Measurements from ENCODE around the gene UBE2O. TPM values are rescaled to one million over a fixed set of nuclear protein-coding genes. Genes with fewer than 3 reads are reported as not detected.

The UBE2O gene
- total RNA-seq, 1 experiment from 2014 or later: 52.6 TPM

DNA sequence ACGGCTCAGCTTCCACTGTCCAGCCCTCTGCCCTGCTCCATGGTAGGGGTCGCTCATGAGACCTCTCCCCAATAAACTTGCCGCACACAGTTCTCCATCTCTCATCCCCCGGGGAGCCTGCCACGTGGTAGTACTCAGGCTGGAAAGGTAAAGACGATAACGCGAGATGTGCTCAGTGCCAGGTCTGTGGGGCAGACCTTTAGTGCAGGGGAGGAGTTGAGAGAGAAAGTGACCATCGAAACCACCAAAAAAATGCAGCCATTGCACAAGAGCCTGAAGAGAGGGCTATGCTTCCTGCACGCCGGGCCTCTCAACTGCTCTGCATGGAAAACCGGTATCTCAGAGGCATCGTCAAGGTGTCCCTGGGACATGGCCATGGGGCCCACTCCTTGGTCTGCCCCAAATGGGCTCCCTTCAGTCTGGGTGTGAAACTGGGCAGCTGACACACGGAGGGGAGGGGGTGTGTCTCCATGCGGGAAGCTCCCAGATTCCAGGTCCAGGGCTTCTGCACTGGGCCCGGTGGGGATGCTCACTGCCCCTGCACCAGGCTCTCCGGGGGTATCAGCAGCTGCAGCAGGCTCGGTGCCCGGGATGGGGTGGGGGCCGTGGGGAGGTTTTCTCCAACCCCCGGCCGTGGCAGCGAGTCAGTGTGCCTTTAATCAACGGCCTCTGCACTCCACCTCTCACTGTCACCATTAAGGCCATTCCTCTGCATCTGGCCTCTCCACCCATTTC lies 9.8 kb upstream of the UBE2O start:
- Histone ChIP-seq H3K14ac (ENCODE audit: insufficient read depth, low read length) (no peak overlapping the region), H3K23ac (ENCODE audit: insufficient read length, low read depth, low read length) (no peak overlapping the region), H2BK5ac (ENCODE audit: insufficient read length, low read length) (no peak overlapping the region), H3K27me3 (ENCODE audit: insufficient read depth, low read length) (no peaks in the 10 kb centered on the region), H3K79me2 (ENCODE audit: insufficient read depth, low read length) (no peaks in the 10 kb centered on the region), H4K8ac (replicated peaks; ENCODE audit: insufficient read length, low read depth, low read length) (no peak overlapping the region), H2AK5ac (ENCODE audit: insufficient read length, low read length) (no peak overlapping the region), H2BK12ac (ENCODE audit: insufficient read length, low read depth, low read length) (no peak overlapping the region), H4K5ac (ENCODE audit: insufficient read length, low read depth, low read length) (no peak overlapping the region), H3K23me2 (ENCODE audit: insufficient read length, low read depth, low read length, poor library complexity, severe bottlenecking) (no peaks in the 10 kb centered on the region), H2BK120ac (ENCODE audit: low read depth, low read length, poor library complexity, severe bottlenecking) (no peak overlapping the region), H3K4me2 (ENCODE audit: insufficient read depth, insufficient read length, low read length) (no peak overlapping the region), H3T11ph (ENCODE audit: low read length) (no peak overlapping the region), H3K56ac (ENCODE audit: insufficient read length, low read depth, low read length) (no peak overlapping the region), H3K27ac (ENCODE audit: insufficient read length, low read depth, low read length) (no peak overlapping the region), H3K9ac (ENCODE audit: extremely low read depth, insufficient read length, low read length) (no peak overlapping the region), H3K9me3 (ENCODE audit: control insufficient read depth, low read depth, low read length) (no peaks in the 10 kb centered on the region), H2BK15ac (ENCODE audit: low read depth, low read length) (no peak overlapping the region), H4K91ac (ENCODE audit: insufficient read length, low read depth, low read length) (no peak overlapping the region), H4K20me1 (ENCODE audit: control insufficient read depth, insufficient read depth, insufficient read length) (no peaks in the 10 kb centered on the region), H2BK20ac (ENCODE audit: low read depth, low read length, poor library complexity, severe bottlenecking) (no peak overlapping the region), H3K79me1 (ENCODE audit: insufficient read depth, low read depth, low read length, poor library complexity, severe bottlenecking) (no peaks in the 10 kb centered on the region), H3K4me1 (ENCODE audit: insufficient read depth, low read length) (no peaks in the 10 kb centered on the region), H2AFZ (ENCODE audit: low read length) (no peak overlapping the region), H3K18ac (ENCODE audit: insufficient read length, low read depth, low read length) (no peak overlapping the region), H3K4ac (ENCODE audit: low read depth, low read length) (no peak overlapping the region)
- DNase-seq: no peak
- no peak overlapping the region for H3K4me3 Mint-ChIP-seq
- no peaks in the 10 kb centered on the region for H3K36me3 Mint-ChIP-seq (ENCODE audit: insufficient read depth in 1 of 3, low read depth in 3 of 3)
- WGBS (ENCODE audit: extremely low coverage, insufficient read length, low lambda C conversion rate): no CpG with 5 or more reads among the region's 24 CpGs
- no peak overlapping the region for H3K27ac Mint-ChIP-seq
- H3K4me1 Mint-ChIP-seq: peaks cover 13 to 32% of the 10 kb centered on the region in 2 experiments
- no peaks in the 10 kb centered on the region for H3K9me3 Mint-ChIP-seq
- TF ChIP-seq, protein P1, sequence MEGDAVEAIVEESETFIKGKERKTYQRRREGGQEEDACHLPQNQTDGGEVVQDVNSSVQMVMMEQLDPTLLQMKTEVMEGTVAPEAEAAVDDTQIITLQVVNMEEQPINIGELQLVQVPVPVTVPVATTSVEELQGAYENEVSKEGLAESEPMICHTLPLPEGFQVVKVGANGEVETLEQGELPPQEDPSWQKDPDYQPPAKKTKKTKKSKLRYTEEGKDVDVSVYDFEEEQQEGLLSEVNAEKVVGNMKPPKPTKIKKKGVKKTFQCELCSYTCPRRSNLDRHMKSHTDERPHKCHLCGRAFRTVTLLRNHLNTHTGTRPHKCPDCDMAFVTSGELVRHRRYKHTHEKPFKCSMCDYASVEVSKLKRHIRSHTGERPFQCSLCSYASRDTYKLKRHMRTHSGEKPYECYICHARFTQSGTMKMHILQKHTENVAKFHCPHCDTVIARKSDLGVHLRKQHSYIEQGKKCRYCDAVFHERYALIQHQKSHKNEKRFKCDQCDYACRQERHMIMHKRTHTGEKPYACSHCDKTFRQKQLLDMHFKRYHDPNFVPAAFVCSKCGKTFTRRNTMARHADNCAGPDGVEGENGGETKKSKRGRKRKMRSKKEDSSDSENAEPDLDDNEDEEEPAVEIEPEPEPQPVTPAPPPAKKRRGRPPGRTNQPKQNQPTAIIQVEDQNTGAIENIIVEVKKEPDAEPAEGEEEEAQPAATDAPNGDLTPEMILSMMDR (conservative IDR thresholded peaks at IDR 0.05): no peak
- H3K27me3 Mint-ChIP-seq (ENCODE audit: low read depth): peaks cover 19% of the 10 kb centered on the region
